Fibroblast of peridontal ligament (primary cell): ENCODE data around the gene TMC2.
"Not testable (repeated sequence)": the region's sequence is repeated elsewhere in the genome, so short reads cannot be mapped to it uniquely, and the experiment has no call there.

ENCODE experiments used
- DNase-seq: peaks from one replicate; pipeline ENCODE4 v3.0.0-alpha.2; 2010; ENCODE audit errors: extremely low read depth

The TMC2 gene

DNA sequence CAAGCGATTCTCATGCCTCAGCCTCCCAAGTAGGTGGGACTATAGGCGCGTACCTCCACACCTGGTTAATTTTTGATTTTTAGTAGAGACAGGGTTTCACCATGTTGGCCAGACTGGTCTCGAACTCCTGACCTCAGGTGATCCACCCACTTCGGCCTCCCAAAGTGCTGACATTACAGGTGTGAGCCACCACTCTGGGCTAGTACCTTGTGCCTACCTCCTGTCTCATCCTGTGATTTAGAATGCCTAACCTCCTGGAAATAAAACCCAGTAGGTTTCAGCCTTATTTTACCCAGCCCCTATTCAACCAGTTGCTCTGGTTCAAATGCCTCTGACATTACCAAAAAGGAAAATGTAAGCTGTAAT is 10.2 kb upstream of the TMC2 start:
- DNase-seq: not testable (repeated sequence)

GRCh38 chr20:2527762-2528161 is 8.6 kb upstream of the TMC2 start:
- no peak for DNase-seq

DNA sequence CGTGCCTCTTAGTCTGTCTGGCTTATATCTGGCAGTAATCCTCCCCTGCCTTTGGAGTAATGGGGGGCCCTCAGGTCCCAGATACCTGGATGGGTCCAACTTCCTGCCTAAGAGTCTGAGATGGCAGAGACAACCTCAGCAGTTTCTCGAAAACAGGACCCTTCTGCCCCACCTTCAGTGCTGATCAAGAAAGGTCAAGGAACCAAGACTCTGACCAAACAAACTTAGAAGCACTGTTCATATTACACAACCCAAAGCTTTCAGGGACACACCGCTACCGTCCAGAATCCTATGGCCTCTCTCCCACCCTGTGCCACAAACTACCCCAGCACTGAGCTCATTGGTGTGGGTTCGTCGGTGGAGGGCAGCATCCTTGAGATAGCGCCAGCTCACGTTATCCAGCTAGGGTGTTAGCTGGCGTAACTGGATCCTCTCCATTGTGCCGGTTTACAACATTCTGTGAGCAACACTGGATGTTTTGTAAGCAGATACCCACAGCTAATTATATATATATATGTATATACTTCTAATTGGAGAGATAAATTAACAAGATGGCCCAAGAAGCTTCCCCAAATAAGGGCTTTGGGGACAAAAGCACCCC is 7.6 kb upstream of the TMC2 start:
- DNase-seq: no peak

- no peak for DNase-seq
Measured at GRCh38 chr20:2533118-2533517, 3.3 kb upstream of the TMC2 start.

GRCh38 chr20:2535711-2536559 is 438 bp upstream of the TMC2 start:
- DNase-seq: no peak

- DNase-seq: no peak
Measured at GRCh38 chr20:2537101-2537500, 728 bp downstream of the TMC2 start.

- DNase-seq: no peak
Measured at GRCh38 chr20:2538356-2538755, 2.0 kb downstream of the TMC2 start.

GRCh38 chr20:2538931-2539720 is 2.8 kb downstream of the TMC2 start:
- DNase-seq: no peak

- no peak for DNase-seq
Measured at GRCh38 chr20:2541940-2542339, 5.6 kb downstream of the TMC2 start.

DNA sequence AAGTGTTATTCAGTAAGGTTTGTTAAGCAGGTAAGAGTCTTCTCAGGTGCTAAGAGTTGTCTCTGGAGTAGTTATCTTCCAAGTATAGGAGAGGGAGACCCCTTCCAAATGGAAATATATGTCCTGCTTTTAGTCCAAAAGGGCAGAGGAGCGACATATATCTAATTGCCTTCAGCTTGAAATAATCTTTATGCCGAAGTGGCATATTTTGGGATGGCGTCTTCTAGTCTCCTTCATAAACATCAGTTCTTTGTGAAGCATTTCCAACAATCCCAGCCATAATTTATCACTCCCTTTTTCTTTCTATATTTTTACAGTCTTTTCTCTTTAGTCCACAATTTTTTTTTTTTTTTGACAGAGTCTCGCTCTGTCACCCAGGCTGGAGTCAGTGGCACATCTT is 6.0 kb downstream of the TMC2 start:
- DNase-seq: no peak

DNA sequence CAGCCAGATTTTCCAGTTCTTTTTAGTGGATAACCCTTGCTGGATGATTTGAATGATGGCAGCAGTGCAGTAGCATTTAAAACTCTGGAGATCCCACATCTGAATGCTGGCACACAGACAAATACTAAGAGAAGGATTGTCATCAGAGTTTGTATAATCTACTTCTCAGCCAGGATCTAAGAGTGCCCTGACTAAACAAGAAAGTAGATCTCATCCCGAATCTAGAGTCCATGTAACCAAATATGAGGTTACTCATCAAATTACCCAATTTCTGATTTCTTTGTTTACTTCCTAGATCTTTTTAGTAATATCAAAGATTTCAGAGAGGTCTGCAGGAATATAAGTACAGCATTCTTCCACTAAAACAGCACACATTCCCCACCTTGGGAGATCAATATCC is 7.8 kb downstream of the TMC2 start:
- DNase-seq: peak; percentile 42

- no peak for DNase-seq
Measured at GRCh38 chr20:2545594-2545993, 9.2 kb downstream of the TMC2 start.

- DNase-seq: no peak
Measured at GRCh38 chr20:2557873-2558580, 21.7 kb downstream of the TMC2 start.

GRCh38 chr20:2558581-2559278 is 22.4 kb downstream of the TMC2 start:
- no peak for DNase-seq

DNA sequence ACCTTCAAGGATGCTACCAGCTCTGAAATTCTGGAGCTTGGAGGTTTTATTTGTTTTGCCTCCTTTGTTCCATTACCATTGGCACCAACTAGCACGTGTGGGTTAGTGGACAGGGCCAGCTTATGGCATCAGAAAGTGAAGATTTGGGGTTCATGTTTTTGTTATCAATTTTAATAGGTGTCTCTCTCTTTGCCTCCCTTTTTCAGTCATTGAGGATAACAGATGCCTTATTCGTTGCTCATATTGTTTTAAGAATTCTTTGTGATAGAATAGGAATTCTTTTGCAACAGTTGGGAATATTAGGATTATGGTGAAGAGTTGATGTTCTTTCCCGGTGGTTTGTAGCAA is 22.9 kb downstream of the TMC2 start:
- no peak for DNase-seq

DNA sequence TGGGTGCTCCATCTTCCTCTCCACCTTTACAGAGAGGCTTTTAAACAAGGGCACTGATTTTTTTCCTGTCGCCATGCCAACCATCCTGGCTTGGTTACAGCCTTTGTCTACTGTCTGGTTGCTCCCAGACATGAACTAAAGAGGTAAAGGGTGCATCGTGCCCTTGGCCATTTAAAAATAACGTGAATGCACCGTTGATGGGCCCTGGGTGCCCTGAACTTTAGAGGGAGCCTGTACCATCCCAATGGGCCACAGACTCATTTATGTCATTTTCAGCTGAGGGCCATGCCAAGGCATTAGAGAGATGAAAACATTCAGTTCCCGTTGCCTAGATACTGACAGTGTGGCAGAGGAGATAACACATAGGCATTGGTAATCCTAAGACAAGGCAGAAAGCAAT is 23.3 kb downstream of the TMC2 start:
- no peak for DNase-seq

DNA sequence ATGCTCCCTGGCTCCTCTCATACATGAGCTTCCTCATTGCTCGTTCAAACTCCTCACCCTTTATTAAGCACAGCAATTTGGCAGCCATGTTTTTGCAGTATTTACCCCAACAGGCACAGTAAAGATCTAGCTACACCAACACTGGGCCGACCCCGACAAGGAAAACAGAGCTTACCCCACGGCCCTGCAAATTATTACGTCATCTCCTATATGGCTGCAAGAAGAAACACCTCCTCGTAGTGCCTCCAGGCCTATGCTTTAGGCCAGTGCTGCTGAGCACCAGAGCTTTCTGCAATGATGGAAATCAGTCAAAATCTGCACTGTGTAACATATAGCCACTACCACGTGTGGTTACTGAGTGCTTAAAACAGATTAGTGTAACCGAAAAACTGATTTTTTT is 26.7 kb downstream of the TMC2 start:
- DNase-seq: no peak

- no peak for DNase-seq
Measured at GRCh38 chr20:2564406-2564805, 28.0 kb downstream of the TMC2 start.

- no peak for DNase-seq
Measured at GRCh38 chr20:2575682-2576081, 39.3 kb downstream of the TMC2 start.

GRCh38 chr20:2576317-2576727 is 39.9 kb downstream of the TMC2 start:
- no peak for DNase-seq

- no peak for DNase-seq
Measured at GRCh38 chr20:2578475-2579192, 42.3 kb downstream of the TMC2 start.
